Activated gamma-delta T cell treated with Interleukin-2 at 50 U/mL for 16 hours (primary cell): Measurements from ENCODE around the gene ST7L.
A peak's percentile ranks its signal among the peaks of the same experiment; 100 is the strongest.
"Not testable (repeated sequence)": the region's sequence is repeated elsewhere in the genome, so short reads cannot be mapped to it uniquely, and the experiment has no call there.

Source experiments
- DNase-seq: peaks from one replicate; pipeline ENCODE4 v3.0.0-alpha.2; 2020

Gene ST7L

GRCh38 chr1:112618721-112619517 lies at the start of gene ST7L:
Gene ST7L (minus strand): TSS chr1:112619141. CDS start chr1:112619113, 28 bp downstream.
- DNase-seq: peak; percentile 55

- no peak for DNase-seq
These were observed 48.0 kb upstream of the ST7L start for GRCh38 chr1:112666946-112667345.

- no peak for DNase-seq
These were observed 46.9 kb upstream of the ST7L start for GRCh38 chr1:112665857-112666256.

- no peak for DNase-seq
These were observed 32.3 kb upstream of the ST7L start for GRCh38 chr1:112651205-112651604.

- DNase-seq: no peak
These were observed 27.3 kb upstream of the ST7L start for GRCh38 chr1:112646225-112646624.

- no peak for DNase-seq
These were observed 24.1 kb upstream of the ST7L start for GRCh38 chr1:112643080-112643479.

- DNase-seq: not testable (repeated sequence)
These were observed 21.5 kb upstream of the ST7L start for GRCh38 chr1:112640437-112640836.

GRCh38 chr1:112638110-112638428 lies 19.1 kb upstream of the ST7L start:
- no peak for DNase-seq

GRCh38 chr1:112637254-112638109 lies 18.5 kb upstream of the ST7L start:
- no peak for DNase-seq

GRCh38 chr1:112636597-112637253 lies 17.8 kb upstream of the ST7L start:
- no peak for DNase-seq

GRCh38 chr1:112636056-112636455 lies 17.1 kb upstream of the ST7L start:
- DNase-seq: no peak

GRCh38 chr1:112634367-112634766 lies 15.4 kb upstream of the ST7L start:
- DNase-seq: no peak

GRCh38 chr1:112633628-112634027 lies 14.7 kb upstream of the ST7L start:
- DNase-seq: no peak

GRCh38 chr1:112629256-112629655 lies 10.3 kb upstream of the ST7L start:
- DNase-seq: no peak

- DNase-seq: no peak
These were observed 9.6 kb upstream of the ST7L start for GRCh38 chr1:112628516-112628915.

GRCh38 chr1:112626887-112627286 lies 7.9 kb upstream of the ST7L start:
- no peak for DNase-seq

GRCh38 chr1:112626193-112626592 lies 7.3 kb upstream of the ST7L start:
- no peak for DNase-seq

- no peak for DNase-seq
These were observed 6.8 kb upstream of the ST7L start for GRCh38 chr1:112625696-112626095.

GRCh38 chr1:112624493-112624892 lies 5.6 kb upstream of the ST7L start:
- not testable (repeated sequence) for DNase-seq

GRCh38 chr1:112620377-112620695 lies 1.4 kb upstream of the ST7L start:
- no peak for DNase-seq

- DNase-seq: peak; percentile 87
These were observed 806 bp upstream of the ST7L start, which contains the start of gene CAPZA1 for GRCh38 chr1:112619518-112620376. Gene CAPZA1 (plus strand): TSS chr1:112619832. CDS start chr1:112619845, 13 bp downstream.

GRCh38 chr1:112618114-112618720 lies 724 bp downstream of the ST7L start:
- peak; percentile 22 for DNase-seq
